ENCODE measurements around the gene KLC4. TPM values are rescaled to one million over a fixed set of nuclear protein-coding genes. Genes with fewer than 3 reads are reported as not detected.
A peak's percentile ranks its signal among the peaks of the same experiment; 100 is the strongest.

The KLC4 gene
- total and polyA plus RNA-seq, 9 of the 15 experiments (the other 6 are each of a cell fraction or from before 2014, with no cell fraction given), result 1.7 to 16.2 (median 7.7) TPM

- no peak for TF ChIP-seq NR4A1 (CRISPR knock-in tag; IDR thresholded peaks at IDR 0.05)
- TF ChIP-seq NR4A1 (tag; IDR thresholded peaks at IDR 0.05), result peak; percentile 53; the same call in 1 of the 2 replicates
- 0 out of 4 replicates have a peak, but pooled peaks of 1 of the 2 experiments have one; percentile 17 for TF ChIP-seq MAZ (CRISPR knock-in tag; conservative IDR thresholded peaks at IDR 0.05 in 1 of 2, IDR thresholded peaks at IDR 0.05 in 1 of 2)
- TF ChIP-seq REST (IDR thresholded peaks at IDR 0.05; ENCODE audit: borderline replicate concordance), result no peak
- TF ChIP-seq REST (CRISPR knock-in tag; IDR thresholded peaks at IDR 0.05; ENCODE audit: low read depth), result no peak
- TF ChIP-seq ZBED1 (IDR thresholded peaks at IDR 0.05), result no peak
- no peak for TF ChIP-seq GTF2F1 (IDR thresholded peaks at IDR 0.05; ENCODE audit: low read depth, low read length)
- TF ChIP-seq BRD4 (IDR thresholded peaks at IDR 0.05), result no peak
- TF ChIP-seq BCL6 (CRISPR knock-in tag; IDR thresholded peaks at IDR 0.05), result no peak
- TF ChIP-seq RBM22 (IDR thresholded peaks at IDR 0.05; ENCODE audit: low read depth, low read length, poor library complexity, severe bottlenecking), result no peak
- TF ChIP-seq RBM39 (optimal IDR thresholded peaks at IDR 0.05; ENCODE audit: low read depth, low read length), result no peak
- TF ChIP-seq SLC30A9 (CRISPR knock-in tag; IDR thresholded peaks at IDR 0.05), result no peak
- TF ChIP-seq CAMTA2 (CRISPR knock-in tag; conservative IDR thresholded peaks at IDR 0.05), result no peak
- TF ChIP-seq, protein P1, sequence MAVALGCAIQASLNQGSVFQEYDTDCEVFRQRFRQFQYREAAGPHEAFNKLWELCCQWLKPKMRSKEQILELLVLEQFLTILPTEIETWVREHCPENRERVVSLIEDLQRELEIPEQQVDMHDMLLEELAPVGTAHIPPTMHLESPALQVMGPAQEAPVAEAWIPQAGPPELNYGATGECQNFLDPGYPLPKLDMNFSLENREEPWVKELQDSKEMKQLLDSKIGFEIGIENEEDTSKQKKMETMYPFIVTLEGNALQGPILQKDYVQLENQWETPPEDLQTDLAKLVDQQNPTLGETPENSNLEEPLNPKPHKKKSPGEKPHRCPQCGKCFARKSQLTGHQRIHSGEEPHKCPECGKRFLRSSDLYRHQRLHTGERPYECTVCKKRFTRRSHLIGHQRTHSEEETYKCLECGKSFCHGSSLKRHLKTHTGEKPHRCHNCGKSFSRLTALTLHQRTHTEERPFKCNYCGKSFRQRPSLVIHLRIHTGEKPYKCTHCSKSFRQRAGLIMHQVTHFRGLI (CRISPR knock-in tag; IDR thresholded peaks at IDR 0.05), result no peak
- no peak for TF ChIP-seq ZNF431 (CRISPR knock-in tag; IDR thresholded peaks at IDR 0.05)
- TF ChIP-seq ZNF766 (CRISPR knock-in tag; conservative IDR thresholded peaks at IDR 0.05), result no peak
- TF ChIP-seq NCOA6 (IDR thresholded peaks at IDR 0.05), result no peak
- TF ChIP-seq RFX1 (IDR thresholded peaks at IDR 0.05), result no peak
Observed at GRCh38 chr6:43060034-43060754, 763 bp downstream of the KLC4 start (continued).
